ENCODE results near the gene REXO5. TPM values are rescaled to one million over a fixed set of nuclear protein-coding genes. Genes with fewer than 3 reads are reported as not detected.
A peak's percentile ranks its signal among the peaks of the same experiment; 100 is the strongest.

The REXO5 gene
- total and polyA plus RNA-seq, 10 of the 15 experiments (the other 5 are each of a cell fraction or from before 2014, with no cell fraction given), result 3.8 to 15.5 (median 10.1) TPM

DNA sequence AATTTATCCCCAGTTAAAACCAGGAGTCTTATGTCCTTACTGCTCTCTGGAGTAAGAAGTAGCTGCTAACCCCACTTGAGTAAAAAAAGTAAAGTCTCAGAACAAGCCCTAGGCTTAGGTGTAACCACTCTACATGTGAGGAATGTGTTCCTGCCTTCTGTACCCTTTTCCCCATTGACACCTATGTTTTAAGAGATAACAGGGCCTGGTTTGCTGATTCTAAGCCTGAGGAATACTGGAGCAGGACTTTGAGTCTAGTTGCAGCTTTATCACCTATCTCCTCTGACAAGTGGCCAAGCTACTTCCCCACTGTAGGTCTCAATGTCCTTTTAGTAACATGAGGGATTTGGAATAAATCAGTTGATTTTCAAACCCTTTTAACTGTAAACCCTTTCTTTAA is 40.2 kb downstream of the REXO5 start:
- Histone ChIP-seq H3K4me1 (ENCODE audit: control insufficient read depth, insufficient read depth, low read length) (no peaks in the 10 kb centered on the region), H3K36me3 (ENCODE audit: control insufficient read depth in 2 of 2, insufficient read depth in 2 of 2, low read length in 1 of 2) (peaks cover 5 to 6% of the 10 kb centered on the region in 2 experiments; a peak in 3 of 4 replicates), H3K4me2 (ENCODE audit: control insufficient read depth, insufficient read depth) (no peak overlapping the region), H3K79me2 (ENCODE audit: control insufficient read depth, insufficient read depth, low read length) (no peaks in the 10 kb centered on the region), H4K20me1 (ENCODE audit: control insufficient read depth, insufficient read depth) (no peaks in the 10 kb centered on the region), H3K9ac (ENCODE audit: control insufficient read depth, insufficient read depth, low read length) (no peak overlapping the region), H3K4me3 (no peak overlapping the region), H2AFZ (ENCODE audit: control insufficient read depth, low read depth, low read length) (no peak overlapping the region), H3K27me3 (replicated peaks in 1 of 2; ENCODE audit: control insufficient read depth in 2 of 2, insufficient read depth in 2 of 2, low read length in 1 of 2) (no peaks in the 10 kb centered on the region), H3K9me3 (replicated peaks; ENCODE audit: control insufficient read depth, insufficient read depth, low read length) (no peaks in the 10 kb centered on the region), H3K27ac (ENCODE audit: control insufficient read depth, insufficient read depth) (no peak overlapping the region)
- in situ Hi-C loops (cut with MboI) (no loop called here), intact Hi-C loops (cut with micrococcal nuclease; ENCODE audit: unreplicated experiment) (loop anchor here (5.0 kb wide), 1 partner anchor 39 kb away; the partner anchor contains the start of genes ERI2 and REXO5)
- TF ChIP-seq YBX1 (IDR thresholded peaks at IDR 0.05) (no peak), MTA3 (IDR thresholded peaks at IDR 0.05; ENCODE audit: borderline replicate concordance, low read length) (no peak), TAF1 (IDR thresholded peaks at IDR 0.05; ENCODE audit: borderline replicate concordance, low read depth, low read length) (no peak), ZNF24 (IDR thresholded peaks at IDR 0.05) (no peak)
- ATAC-seq (no peak), DNase-seq (ENCODE audit: low read depth, low spot score) (no peak), FAIRE-seq (no peak)
- SMC1A ChIA-PET (ENCODE audit: uncharacterized antibody, unreplicated experiment), result interaction anchor here (1.0 to 2.8 kb wide), 5 partner anchors 28 to 342 kb away, joined by 3 to 13 read pairs (median 5); no protein-coding TSS in a partner anchor
- no TSS peak for BruUV-seq (replicated peaks)
- CTCF ChIA-PET, result interaction anchor here (0.9 to 5.4 kb wide), 3 partner anchors 11 to 239 kb away, joined by 3 to 58 read pairs (median 3); no protein-coding TSS in a partner anchor
- POLR2A ChIA-PET, result no interaction called here
- RAD21 ChIA-PET (ENCODE audit: unreplicated experiment), result interaction anchor here (0.7 to 2.7 kb wide), 5 partner anchors 27 to 238 kb away, joined by 3 to 6 read pairs (median 4); no protein-coding TSS in a partner anchor

GRCh38 chr16:20847550-20847949 is 41.2 kb downstream of the REXO5 start:
- Histone ChIP-seq H3K4me2 (ENCODE audit: control insufficient read depth, insufficient read depth) (no peak overlapping the region), H3K36me3 (ENCODE audit: control insufficient read depth in 2 of 2, insufficient read depth in 2 of 2, low read length in 1 of 2) (peaks cover 6% of the 10 kb centered on the region in 2 experiments; a peak in 3 of 4 replicates), H3K4me1 (ENCODE audit: control insufficient read depth, insufficient read depth, low read length) (no peaks in the 10 kb centered on the region), H3K4me3 (no peak overlapping the region), H3K9ac (ENCODE audit: control insufficient read depth, insufficient read depth, low read length) (no peak overlapping the region), H3K79me2 (ENCODE audit: control insufficient read depth, insufficient read depth, low read length) (no peaks in the 10 kb centered on the region), H3K27ac (ENCODE audit: control insufficient read depth, insufficient read depth) (no peak overlapping the region), H3K27me3 (replicated peaks in 1 of 2; ENCODE audit: control insufficient read depth in 2 of 2, insufficient read depth in 2 of 2, low read length in 1 of 2) (no peaks in the 10 kb centered on the region), H3K9me3 (replicated peaks; ENCODE audit: control insufficient read depth, insufficient read depth, low read length) (no peaks in the 10 kb centered on the region), H2AFZ (ENCODE audit: control insufficient read depth, low read depth, low read length) (no peak overlapping the region), H4K20me1 (ENCODE audit: control insufficient read depth, insufficient read depth) (no peaks in the 10 kb centered on the region)
- in situ Hi-C loops (cut with MboI) (no loop called here), intact Hi-C loops (cut with micrococcal nuclease; ENCODE audit: unreplicated experiment) (loop anchor here (5.0 kb wide), 1 partner anchor 40 kb away; the partner anchor contains the start of genes ERI2 and REXO5)
- ChIA-PET POLR2A (no interaction called here), SMC1A (ENCODE audit: uncharacterized antibody, unreplicated experiment) (interaction anchor here (0.6 to 3.9 kb wide), 12 partner anchors 10 to 475 kb away, joined by 3 to 20 read pairs (median 4); no protein-coding TSS in a partner anchor), RAD21 (ENCODE audit: unreplicated experiment) (interaction anchor here (0.8 to 2.8 kb wide), 7 partner anchors 27 to 234 kb away, joined by 3 to 11 read pairs (median 5); partner anchors contain the start of genes ERI2 and REXO5), CTCF (interaction anchor here (0.9 to 5.4 kb wide), 11 partner anchors 10 to 453 kb away, joined by 3 to 58 read pairs (median 8); no protein-coding TSS in a partner anchor)
- DNase-seq (ENCODE audit: low read depth, low spot score), result no peak
- peak; percentile 26; the same call in 1 of the 2 replicates for TF ChIP-seq RUNX3 (IDR thresholded peaks at IDR 0.05; ENCODE audit: low read length)
- TF ChIP-seq MEF2B (IDR thresholded peaks at IDR 0.05; ENCODE audit: partially characterized antibody, poor library complexity, severe bottlenecking), result peak; percentile 67
- TF ChIP-seq, protein P1, sequence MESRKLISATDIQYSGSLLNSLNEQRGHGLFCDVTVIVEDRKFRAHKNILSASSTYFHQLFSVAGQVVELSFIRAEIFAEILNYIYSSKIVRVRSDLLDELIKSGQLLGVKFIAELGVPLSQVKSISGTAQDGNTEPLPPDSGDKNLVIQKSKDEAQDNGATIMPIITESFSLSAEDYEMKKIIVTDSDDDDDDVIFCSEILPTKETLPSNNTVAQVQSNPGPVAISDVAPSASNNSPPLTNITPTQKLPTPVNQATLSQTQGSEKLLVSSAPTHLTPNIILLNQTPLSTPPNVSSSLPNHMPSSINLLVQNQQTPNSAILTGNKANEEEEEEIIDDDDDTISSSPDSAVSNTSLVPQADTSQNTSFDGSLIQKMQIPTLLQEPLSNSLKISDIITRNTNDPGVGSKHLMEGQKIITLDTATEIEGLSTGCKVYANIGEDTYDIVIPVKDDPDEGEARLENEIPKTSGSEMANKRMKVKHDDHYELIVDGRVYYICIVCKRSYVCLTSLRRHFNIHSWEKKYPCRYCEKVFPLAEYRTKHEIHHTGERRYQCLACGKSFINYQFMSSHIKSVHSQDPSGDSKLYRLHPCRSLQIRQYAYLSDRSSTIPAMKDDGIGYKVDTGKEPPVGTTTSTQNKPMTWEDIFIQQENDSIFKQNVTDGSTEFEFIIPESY (IDR thresholded peaks at IDR 0.05), result no peak
- ATAC-seq, result peak; percentile 25; the same call in 2 of the 3 replicates
- FAIRE-seq, result no peak
- no TSS peak for BruUV-seq (replicated peaks)
- 8% methylated on average over 2 of the region's 2 CpGs for WGBS (ENCODE audit: insufficient coverage, insufficient replicate concordance, low lambda C conversion rate, missing lambda C conversion rate)
